ENCODE data around the gene HPN.

DNA sequence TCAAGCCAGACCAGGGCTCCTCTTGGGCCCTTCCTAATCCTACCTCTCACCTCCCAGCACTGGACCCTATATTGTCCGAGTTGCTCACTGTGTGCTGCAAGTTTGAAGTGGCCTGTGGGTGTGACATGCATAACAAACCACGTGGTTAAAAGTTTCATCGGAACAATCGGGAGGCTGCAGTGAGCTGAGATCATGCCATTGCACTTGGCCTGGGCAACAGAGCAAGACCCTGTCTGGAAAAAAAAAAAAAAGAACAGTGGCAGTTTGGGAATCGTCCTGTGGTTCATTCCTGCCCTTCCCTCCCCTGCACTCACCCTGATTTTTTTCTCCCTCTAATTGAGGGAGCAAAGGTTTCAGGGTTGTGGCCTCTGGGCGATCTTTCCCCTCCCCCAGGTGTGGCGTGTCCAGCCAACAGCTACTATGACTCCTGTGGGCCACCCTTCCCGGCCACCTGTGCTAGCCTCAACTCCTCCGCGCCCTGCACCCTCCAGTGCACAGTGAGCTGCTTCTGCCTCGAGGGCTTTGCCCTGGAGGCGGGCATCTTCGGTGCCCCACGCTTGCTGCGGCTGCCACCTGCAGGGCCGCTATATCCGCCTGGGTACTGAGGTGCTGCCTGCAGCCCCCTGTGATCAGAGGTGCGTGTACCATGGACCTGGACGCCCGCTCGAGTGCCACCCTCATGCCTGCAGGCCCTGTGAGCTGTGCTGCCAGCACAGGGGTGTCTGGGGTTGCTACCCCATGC is 57.8 kb downstream of the HPN start:
- TF ChIP-seq, protein P1, sequence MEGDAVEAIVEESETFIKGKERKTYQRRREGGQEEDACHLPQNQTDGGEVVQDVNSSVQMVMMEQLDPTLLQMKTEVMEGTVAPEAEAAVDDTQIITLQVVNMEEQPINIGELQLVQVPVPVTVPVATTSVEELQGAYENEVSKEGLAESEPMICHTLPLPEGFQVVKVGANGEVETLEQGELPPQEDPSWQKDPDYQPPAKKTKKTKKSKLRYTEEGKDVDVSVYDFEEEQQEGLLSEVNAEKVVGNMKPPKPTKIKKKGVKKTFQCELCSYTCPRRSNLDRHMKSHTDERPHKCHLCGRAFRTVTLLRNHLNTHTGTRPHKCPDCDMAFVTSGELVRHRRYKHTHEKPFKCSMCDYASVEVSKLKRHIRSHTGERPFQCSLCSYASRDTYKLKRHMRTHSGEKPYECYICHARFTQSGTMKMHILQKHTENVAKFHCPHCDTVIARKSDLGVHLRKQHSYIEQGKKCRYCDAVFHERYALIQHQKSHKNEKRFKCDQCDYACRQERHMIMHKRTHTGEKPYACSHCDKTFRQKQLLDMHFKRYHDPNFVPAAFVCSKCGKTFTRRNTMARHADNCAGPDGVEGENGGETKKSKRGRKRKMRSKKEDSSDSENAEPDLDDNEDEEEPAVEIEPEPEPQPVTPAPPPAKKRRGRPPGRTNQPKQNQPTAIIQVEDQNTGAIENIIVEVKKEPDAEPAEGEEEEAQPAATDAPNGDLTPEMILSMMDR (IDR thresholded peaks at IDR 0.05) = no peak
- TF ChIP-seq POLR2A (IDR thresholded peaks at IDR 0.05) (no peak), EP300 (IDR thresholded peaks at IDR 0.05) (no peak)
